IPS-20b (cell line): ENCODE results near the gene TRAPPC11.

Source experiments
- H3K27ac ChIP-seq: one replicate; pipeline ENCODE4 v1.5.1; 2013; ENCODE audit warnings: low read length
- H3K27me3 ChIP-seq: 2 replicates; pipeline ENCODE4 v1.6.1; 2013; ENCODE audit warnings: mild to moderate bottlenecking, low read length, inconsistent platforms; ENCODE audit not compliant: insufficient read depth
- H3K36me3 ChIP-seq: 2 replicates; pipeline ENCODE4 v1.6.1; 2013; ENCODE audit warnings: low read depth, mild to moderate bottlenecking, inconsistent platforms, low read length, moderate library complexity; ENCODE audit not compliant: insufficient read depth
- H3K4me1 ChIP-seq: 2 replicates; pipeline ENCODE4 v1.6.1; 2013; ENCODE audit warnings: mild to moderate bottlenecking, control low read depth, inconsistent platforms, low read length, moderate library complexity; ENCODE audit not compliant: insufficient read depth
- H3K4me3 ChIP-seq: 2 replicates; pipeline ENCODE4 v1.5.1; 2013; ENCODE audit warnings: mild to moderate bottlenecking, low read length, inconsistent platforms
- H3K9ac ChIP-seq: 2 replicates; pipeline ENCODE4 v1.6.1; 2013; ENCODE audit warnings: low read depth, mild to moderate bottlenecking, inconsistent platforms, low read length, moderate library complexity
- H3K9me3 ChIP-seq: 2 replicates; pipeline ENCODE4 v1.6.1; 2013; ENCODE audit warnings: mild to moderate bottlenecking, low read depth, low read length, inconsistent platforms; ENCODE audit not compliant: insufficient read depth

TRAPPC11 gene

DNA sequence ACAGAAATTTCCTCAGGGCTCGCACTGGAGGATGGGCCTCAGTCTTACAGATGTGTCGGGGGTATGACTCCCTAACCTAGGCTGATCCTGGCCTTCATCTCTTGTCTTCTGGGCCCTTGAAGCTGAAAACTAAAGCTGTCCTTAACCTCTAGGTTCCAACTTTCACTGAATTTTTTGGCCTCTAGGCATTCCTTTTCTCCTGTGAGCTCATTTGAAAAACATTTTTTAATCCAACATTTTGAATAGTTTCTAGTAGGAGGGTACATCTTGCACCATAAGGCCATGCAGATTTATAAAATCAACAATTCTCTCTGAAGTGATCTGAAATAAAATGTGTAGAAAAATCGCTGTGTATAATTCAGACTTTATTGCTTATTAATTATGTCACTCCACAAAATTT lies 19.8 kb upstream of the TRAPPC11 start:
- Histone ChIP-seq H3K9me3 (no peaks in the 10 kb centered on the region), H3K27me3 (no peaks in the 10 kb centered on the region), H3K4me3 (no peak overlapping the region), H3K4me1 (peaks cover 21% of the 10 kb centered on the region), H3K36me3 (peaks cover 10% of the 10 kb centered on the region; the same call in 1 of the 2 replicates), H3K9ac (no peak overlapping the region), H3K27ac (no peak overlapping the region)

GRCh38 chr4:183645326-183645725 lies 13.8 kb upstream of the TRAPPC11 start:
- H3K36me3 ChIP-seq: peaks cover 65% of the 10 kb centered on the region

GRCh38 chr4:183657564-183657963 lies 1.5 kb upstream of the TRAPPC11 start:
- peak overlapping the region; percentile 97 for H3K4me3 ChIP-seq

More at GRCh38 chr4:183645326-183645725, 13.8 kb upstream of the TRAPPC11 start:
- no peak overlapping the region for H3K9ac ChIP-seq
- no peak overlapping the region for H3K4me3 ChIP-seq
- H3K4me1 ChIP-seq: no peaks in the 10 kb centered on the region
- no peaks in the 10 kb centered on the region for H3K27me3 ChIP-seq
- H3K9me3 ChIP-seq: no peaks in the 10 kb centered on the region
- no peak overlapping the region for H3K27ac ChIP-seq

DNA sequence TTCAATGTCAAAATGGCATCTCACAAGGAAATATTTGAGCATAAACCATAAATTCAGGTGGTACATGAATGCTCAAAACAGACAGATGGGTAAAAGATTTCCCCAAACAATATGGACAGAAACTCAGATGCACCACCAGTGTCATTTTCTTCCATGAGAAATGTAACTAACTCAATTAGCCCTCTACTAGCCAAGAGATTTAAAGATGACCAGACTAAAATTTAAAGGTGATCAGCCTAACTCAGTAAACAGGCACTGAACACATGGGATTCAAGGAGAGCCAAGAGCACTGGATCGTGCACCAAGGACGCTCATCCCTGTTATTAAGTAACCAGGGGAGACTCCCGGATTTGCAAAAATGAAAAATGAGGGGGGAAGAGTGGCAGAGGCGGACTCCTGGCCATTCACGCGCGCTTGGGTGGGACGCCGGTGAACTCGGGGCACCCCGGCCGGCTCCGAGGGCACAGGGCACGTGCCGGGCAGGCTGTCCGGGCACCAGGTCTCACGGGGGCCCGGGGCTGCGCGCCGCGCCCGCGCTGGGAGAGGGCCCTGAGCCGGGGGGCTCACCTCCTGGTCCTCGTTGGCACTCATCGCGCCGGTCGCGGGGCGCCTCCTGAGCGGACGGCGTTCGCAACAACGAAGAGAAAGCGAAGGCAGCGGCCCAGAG lies 598 bp upstream of the TRAPPC11 start:
- no peak overlapping the region for H3K27ac ChIP-seq

More at GRCh38 chr4:183657564-183657963, 1.5 kb upstream of the TRAPPC11 start:
- H3K9me3 ChIP-seq: no peaks in the 10 kb centered on the region
- H3K9ac ChIP-seq: peak overlapping the region; percentile 76; the same call in 1 of the 2 replicates
- H3K4me1 ChIP-seq: no peaks in the 10 kb centered on the region; the same call in 1 of the 2 replicates
- H3K27ac ChIP-seq: no peak overlapping the region
- H3K36me3 ChIP-seq: peaks cover 15% of the 10 kb centered on the region; the same call in 1 of the 2 replicates
- H3K27me3 ChIP-seq: no peaks in the 10 kb centered on the region

GRCh38 chr4:183659872-183660242 lies 764 bp downstream of the TRAPPC11 start:
- Histone ChIP-seq H3K36me3 (peaks cover 15% of the 10 kb centered on the region), H3K4me3 (peak overlapping the region; percentile 97), H3K9ac (peak overlapping the region; percentile 90), H3K27ac (no peak overlapping the region), H3K4me1 (no peaks in the 10 kb centered on the region; the same call in 1 of the 2 replicates), H3K9me3 (no peaks in the 10 kb centered on the region), H3K27me3 (no peaks in the 10 kb centered on the region)

More for the DNA sequence above, 598 bp upstream of the TRAPPC11 start:
- Histone ChIP-seq H3K4me3 (peak overlapping the region; percentile 97), H3K27me3 (no peaks in the 10 kb centered on the region), H3K36me3 (peaks cover 7% of the 10 kb centered on the region; the same call in 1 of the 2 replicates), H3K9me3 (no peaks in the 10 kb centered on the region), H3K4me1 (no peaks in the 10 kb centered on the region; the same call in 1 of the 2 replicates), H3K9ac (peak overlapping the region; percentile 76)

DNA sequence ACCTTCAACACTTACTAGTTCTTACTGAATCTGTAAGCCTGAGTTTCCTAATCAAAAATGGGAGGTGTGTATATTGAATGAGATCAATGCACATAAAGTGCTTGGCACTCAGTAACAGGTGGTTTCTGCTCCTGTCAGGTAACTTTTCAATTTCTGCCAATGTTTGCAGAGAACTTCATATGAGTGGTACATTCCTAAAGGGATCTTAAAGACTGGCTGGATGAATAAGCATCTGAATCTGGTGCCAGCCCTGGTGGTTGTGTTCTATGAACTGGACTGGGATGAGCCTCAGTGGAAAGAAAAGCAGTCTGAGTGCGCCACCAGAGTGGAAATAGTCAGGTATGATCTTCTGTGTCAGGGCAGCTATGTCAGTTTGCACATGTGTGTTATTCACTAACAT lies 7.0 kb downstream of the TRAPPC11 start:
- no peaks in the 10 kb centered on the region for H3K4me1 ChIP-seq
- peaks cover 64% of the 10 kb centered on the region for H3K36me3 ChIP-seq
- H3K9ac ChIP-seq: no peak overlapping the region
- no peak overlapping the region for H3K4me3 ChIP-seq
- H3K27ac ChIP-seq: no peak overlapping the region
- H3K9me3 ChIP-seq: no peaks in the 10 kb centered on the region
- H3K27me3 ChIP-seq: no peaks in the 10 kb centered on the region

DNA sequence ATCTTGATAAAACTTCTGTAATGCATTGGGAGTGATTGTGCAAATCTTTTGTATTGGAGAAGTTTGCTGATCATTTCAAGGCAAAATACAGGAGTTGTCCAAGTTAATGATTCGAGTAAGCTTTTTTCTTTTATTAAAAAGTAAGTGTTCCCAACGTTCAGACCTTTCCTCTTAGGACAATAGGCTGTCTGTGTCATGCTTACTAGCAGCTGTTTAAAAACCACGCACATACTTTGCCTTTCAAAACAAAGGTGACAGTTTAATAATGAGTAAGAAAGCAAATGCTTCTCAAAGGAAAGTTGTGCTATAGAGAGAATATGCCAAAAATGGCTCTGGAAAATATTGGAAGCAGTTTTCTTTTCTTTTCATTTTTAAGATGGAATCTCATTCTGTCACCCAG lies 11.2 kb downstream of the TRAPPC11 start:
- no peak overlapping the region for H3K4me3 ChIP-seq
- H3K4me1 ChIP-seq: no peaks in the 10 kb centered on the region
- H3K27me3 ChIP-seq: no peaks in the 10 kb centered on the region
- H3K9ac ChIP-seq: no peak overlapping the region
- peaks cover 72% of the 10 kb centered on the region for H3K36me3 ChIP-seq
- H3K27ac ChIP-seq: no peak overlapping the region
- H3K9me3 ChIP-seq: no peaks in the 10 kb centered on the region

DNA sequence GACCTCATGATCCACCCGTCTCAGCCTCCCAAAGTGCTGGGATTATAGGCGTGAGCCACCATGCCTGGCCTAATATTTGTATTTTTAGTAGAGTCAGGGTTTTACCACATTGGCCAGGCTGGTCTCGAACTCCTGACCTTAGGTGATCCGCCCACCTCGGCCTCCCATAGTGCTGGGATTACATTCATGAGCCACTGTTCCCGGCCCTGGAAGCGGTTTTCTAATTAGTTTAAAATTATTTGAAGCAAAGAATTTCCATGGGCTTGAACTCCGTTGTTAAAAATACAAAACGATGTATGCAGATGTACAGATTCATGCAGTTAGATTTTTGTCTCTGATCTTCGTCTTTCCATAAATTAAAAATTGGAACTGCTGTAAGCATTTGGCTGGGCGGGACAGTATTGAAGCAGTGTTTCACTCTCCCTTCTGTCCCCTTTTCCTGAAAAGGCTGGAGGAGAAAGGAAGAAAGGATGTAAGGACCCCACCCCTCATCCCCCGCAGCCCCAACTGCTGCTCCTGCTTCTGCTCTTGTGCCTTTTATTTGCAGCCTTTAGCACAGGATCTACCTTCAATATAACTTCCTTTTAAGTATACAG lies 12.0 kb downstream of the TRAPPC11 start:
- Histone ChIP-seq H3K27me3 (no peaks in the 10 kb centered on the region), H3K4me3 (no peak overlapping the region), H3K9ac (no peak overlapping the region), H3K9me3 (no peaks in the 10 kb centered on the region), H3K4me1 (no peaks in the 10 kb centered on the region), H3K27ac (no peak overlapping the region), H3K36me3 (peaks cover 66% of the 10 kb centered on the region)

DNA sequence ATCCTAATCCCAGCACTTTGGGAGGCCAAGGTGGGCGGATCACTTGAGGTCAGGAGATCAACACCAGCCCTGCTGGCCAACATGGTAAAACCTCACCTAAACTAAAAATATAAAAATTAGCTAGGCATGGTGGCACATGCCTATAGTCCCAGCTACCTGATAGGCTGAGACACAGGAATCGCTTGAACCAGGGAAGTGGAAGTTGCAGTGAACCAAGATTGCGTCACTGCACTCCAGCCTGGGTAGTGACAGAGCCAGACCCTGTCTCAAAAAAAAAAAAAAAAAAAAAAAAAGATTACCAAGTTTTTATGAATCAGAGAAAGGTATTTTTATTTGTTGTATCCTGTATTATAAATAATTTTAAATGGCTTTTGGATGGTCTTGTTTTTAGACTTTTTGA lies 15.1 kb downstream of the TRAPPC11 start:
- no peaks in the 10 kb centered on the region for H3K4me1 ChIP-seq
- H3K9ac ChIP-seq: no peak overlapping the region
- H3K27me3 ChIP-seq: no peaks in the 10 kb centered on the region
- no peak overlapping the region for H3K4me3 ChIP-seq
- H3K27ac ChIP-seq: no peak overlapping the region
- no peaks in the 10 kb centered on the region for H3K9me3 ChIP-seq
- H3K36me3 ChIP-seq: peaks cover 65% of the 10 kb centered on the region

GRCh38 chr4:183675625-183676024 lies 16.5 kb downstream of the TRAPPC11 start:
- Histone ChIP-seq H3K27ac (no peak overlapping the region), H3K36me3 (peaks cover 65% of the 10 kb centered on the region), H3K27me3 (no peaks in the 10 kb centered on the region), H3K4me3 (no peak overlapping the region), H3K9me3 (no peaks in the 10 kb centered on the region), H3K9ac (no peak overlapping the region), H3K4me1 (no peaks in the 10 kb centered on the region)

GRCh38 chr4:183681119-183681518 lies 22.0 kb downstream of the TRAPPC11 start:
- H3K4me1 ChIP-seq: no peaks in the 10 kb centered on the region
- no peaks in the 10 kb centered on the region for H3K9me3 ChIP-seq
- H3K9ac ChIP-seq: no peak overlapping the region
- peaks cover 78% of the 10 kb centered on the region for H3K36me3 ChIP-seq
- H3K4me3 ChIP-seq: no peak overlapping the region
- H3K27ac ChIP-seq: no peak overlapping the region
- no peaks in the 10 kb centered on the region for H3K27me3 ChIP-seq

- no peaks in the 10 kb centered on the region for H3K27me3 ChIP-seq
- no peaks in the 10 kb centered on the region for H3K9me3 ChIP-seq
- H3K4me3 ChIP-seq: no peak overlapping the region
- peaks cover 65% of the 10 kb centered on the region for H3K36me3 ChIP-seq
- no peak overlapping the region for H3K27ac ChIP-seq
- no peak overlapping the region for H3K9ac ChIP-seq
- H3K4me1 ChIP-seq: no peaks in the 10 kb centered on the region
Measured at GRCh38 chr4:183686461-183686860, 27.4 kb downstream of the TRAPPC11 start.
